Stimulated activated CD8-positive, alpha-beta memory T cell treated with anti-CD3 and anti-CD28 coated beads, Interleukin-2, amount 100 ng/mL, for 1 hour (primary cell): ENCODE measurements around the gene ATP13A3.
"Not testable (repeated sequence)": the region's sequence is repeated elsewhere in the genome, so short reads cannot be mapped to it uniquely, and the experiment has no call there.

Experiments used
- DNase-seq, 2 donors: peaks; one replicate each; pipeline ENCODE4 v3.0.0-alpha.2; 2020; ENCODE audit warnings: low read depth in 2 of 2

ATP13A3 gene

DNA sequence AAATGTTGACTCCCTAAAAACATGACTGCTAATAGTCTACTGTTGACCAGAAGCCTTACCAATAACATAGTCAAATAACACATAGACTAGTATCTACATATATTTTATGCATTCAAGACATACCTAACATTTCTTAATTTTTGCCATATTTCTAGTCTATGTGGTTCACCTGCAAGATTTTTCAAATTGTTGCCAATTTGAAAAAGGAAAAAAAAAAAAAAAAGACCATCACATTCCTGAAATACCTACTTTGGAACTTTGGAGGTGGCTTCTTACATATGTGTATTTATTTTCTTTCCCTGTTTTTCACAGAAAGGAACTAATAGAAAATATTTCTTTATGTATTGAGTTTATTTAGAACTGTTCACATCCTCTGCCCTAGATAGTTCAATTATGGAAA, 13.4 kb upstream of the ATP13A3 start:
- no peak for DNase-seq

- DNase-seq, result not testable (repeated sequence)
Measured at GRCh38 chr3:194499516-194499915, 12.7 kb upstream of the ATP13A3 start.

DNA sequence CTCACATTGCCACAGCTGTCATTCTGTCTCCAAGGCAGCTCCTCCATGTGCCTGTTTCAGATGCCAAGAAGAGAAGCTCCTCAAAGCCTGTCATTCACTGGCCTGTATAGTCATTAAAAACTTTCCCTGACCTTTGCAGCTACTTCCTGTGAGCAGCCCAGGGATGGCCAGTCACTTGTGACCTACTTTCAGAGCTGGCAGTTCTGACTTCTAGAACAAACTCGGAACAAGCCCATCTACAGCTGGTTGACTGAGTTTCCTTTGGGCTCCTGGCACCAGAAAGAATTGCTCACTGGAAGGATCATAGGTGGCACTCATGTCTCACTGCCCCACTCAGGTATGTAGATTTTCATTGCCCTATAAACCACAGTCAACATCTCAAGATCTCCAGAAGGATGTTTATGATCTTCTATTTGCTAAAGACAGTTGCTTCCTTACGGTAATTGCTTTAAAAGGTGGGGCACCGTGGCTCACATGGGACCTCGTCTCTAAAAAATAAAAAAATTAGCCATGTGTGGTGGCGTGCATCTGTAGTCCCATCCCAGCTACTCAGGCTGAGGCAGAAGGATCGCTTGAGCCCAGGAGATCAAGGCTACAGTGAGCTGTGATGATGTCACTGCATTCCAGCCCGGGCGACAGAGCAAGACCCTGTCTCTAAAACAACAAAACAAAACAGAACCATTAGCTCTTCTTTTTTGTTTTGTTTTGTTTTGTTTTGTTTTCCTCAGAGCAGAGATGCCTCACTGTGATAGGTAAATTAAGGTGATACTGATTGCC, 11.2 kb upstream of the ATP13A3 start:
- DNase-seq, result no peak

- DNase-seq, result no peak
Measured at GRCh38 chr3:194496217-194496919, 9.6 kb upstream of the ATP13A3 start.

GRCh38 chr3:194494951-194495374, 8.2 kb upstream of the ATP13A3 start:
- DNase-seq, result no peak

DNA sequence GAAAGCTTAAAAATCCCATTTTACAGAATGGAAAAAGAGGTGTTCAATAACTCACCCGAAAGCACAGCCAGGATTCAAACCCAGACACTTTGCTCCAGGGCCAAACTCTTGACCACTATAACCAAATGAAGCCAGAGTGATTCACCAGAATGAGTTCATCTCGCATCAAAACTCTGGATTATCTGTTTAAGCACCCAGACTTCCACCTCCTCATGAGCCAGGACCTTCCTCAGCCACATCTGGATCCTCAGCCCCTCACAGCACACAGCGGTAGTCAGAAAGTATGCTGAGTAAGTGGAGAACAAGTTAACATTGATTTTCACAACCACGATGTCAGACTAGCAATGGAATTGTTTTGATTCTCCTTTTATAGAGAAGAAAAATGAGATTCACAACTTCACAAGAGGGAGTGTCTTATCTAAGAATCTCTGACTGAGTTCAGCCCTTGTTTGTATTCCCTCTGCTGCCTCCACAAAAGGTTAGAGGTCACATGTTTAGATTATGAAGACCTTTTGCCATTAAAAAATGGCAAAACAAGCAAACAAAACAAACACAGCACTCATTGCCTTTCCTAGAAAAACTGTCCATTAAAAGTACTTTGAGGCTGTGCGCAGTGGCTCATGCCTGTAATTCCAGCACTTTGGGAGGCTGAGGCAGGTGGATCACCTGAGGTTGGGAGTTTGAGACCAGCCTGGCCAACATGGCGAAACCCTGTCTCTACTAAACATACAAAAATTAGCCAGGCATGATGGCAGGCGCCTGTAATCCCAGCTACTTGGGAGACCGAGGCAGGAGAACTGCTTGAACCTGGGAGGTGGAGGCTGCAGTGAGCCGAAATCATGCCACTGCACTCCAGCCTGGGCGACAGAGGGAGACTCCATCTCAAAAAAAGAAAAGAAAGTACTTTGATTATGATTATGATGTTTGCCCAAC, 7.5 kb upstream of the ATP13A3 start:
- not testable (repeated sequence) for DNase-seq

DNA sequence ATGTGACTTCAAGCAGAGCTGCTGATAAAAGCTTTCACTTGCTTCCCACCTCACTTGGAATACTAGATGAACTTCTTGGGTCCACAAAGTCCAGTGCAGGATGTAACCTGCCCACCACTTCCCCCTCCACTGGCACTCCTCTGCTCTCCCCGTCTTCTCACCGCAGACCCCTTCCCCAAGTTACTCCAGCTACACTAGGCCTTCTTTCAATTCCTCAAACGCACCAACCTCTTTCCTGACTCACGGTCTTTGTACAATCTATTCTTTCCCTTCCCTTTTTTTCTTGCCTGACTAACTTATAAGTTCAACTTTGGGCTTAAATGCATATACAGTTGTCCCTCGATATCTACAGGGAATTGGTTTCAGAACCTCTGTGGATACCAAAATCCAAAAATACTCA, 5.2 kb upstream of the ATP13A3 start:
- no peak for DNase-seq

GRCh38 chr3:194489736-194490612, 3.2 kb upstream of the ATP13A3 start:
- DNase-seq, result no peak

DNA sequence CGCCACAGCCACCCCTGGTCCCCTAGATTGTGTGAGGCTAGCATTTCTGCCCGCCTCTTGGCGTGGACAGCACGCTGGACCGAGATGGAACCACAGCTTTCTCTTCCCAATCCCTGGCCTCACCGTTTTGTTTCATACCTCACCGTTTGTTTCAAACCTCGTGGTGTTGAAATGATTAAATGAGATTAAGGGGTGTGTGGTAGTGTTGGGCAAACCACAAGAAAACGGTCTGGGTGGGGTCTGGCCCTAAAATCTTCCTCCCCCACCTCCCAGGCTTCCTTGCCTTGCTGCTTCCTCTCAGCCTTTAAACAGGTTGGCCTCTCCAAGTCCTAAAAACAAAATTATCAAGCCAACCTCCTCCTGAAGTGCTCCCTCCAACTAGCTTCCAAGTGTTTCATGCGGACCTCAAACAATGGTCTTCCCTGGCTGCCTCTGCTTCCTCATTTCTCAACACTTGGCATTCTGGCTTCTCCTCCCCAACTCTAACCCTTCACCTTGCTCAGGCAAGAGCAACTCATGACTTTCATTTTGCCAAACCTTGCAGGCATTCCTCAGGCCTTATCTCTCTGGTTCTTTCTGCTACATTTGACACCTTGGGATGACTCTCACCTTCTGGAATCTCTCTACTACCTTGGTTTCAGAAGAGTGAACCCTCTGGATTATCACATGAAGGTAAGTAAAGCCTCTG, 1.4 kb upstream of the ATP13A3 start:
- no peak for DNase-seq

- DNase-seq, result peak; percentile 0 to 9
Measured at GRCh38 chr3:194487289-194488054, 670 bp upstream of the ATP13A3 start.

DNA sequence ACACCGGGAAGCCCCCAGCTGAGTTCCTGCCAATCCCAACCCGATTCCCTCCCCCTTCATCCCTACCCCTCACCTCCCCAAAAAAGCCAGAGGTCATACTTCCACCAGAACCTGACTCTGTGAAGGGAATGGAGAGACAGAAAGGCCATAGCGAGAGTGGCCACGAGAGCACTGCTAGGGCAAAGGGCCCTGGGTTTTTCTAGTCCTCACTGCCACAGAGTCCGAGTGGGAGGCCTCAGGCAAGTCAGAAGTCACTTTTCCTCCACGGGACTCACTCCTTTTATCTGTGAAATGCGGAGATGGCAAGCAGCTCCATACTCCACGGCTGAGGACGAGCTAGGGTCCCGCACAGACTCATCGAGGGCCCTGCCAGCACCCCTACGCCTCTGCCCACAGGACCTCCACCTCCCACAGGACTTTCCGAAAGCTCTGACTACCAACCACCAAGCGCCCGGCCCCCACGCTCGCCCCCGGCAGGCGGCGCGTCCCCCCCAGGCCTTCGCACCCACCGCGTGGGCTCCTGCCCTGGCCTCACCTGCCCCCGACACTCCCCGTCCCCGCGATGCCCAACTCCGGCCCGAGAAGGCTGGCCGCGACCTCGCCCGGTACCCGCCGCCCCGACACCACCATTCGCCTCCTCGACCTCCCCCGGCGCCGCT, 792 bp downstream of the ATP13A3 start:
- DNase-seq, result peak; percentile 9 to 57

GRCh38 chr3:194485468-194485880, 1.3 kb downstream of the ATP13A3 start:
- DNase-seq, result no peak

GRCh38 chr3:194484614-194485013, 2.2 kb downstream of the ATP13A3 start:
- DNase-seq, result no peak

DNA sequence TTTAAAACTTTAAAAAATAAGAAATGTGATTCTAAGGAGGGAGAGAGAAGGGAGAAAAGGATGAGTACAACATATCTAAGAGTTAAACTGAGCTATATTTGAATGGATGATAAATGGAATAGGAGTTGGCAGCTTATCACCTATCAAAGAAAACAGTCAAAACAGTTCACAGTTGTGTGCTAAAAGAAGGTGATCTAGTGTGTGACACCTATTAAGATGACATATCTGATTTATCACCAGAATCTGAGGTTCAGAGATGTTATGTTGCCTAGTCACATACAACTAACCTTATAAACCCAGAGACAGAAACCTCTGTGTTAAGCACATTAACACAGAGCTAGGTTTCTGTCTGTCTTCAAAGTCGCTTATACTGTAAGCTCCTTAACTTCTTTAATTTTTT, 3.0 kb downstream of the ATP13A3 start:
- no peak for DNase-seq

GRCh38 chr3:194482830-194483229, 4.0 kb downstream of the ATP13A3 start:
- DNase-seq, result not testable (repeated sequence)

DNA sequence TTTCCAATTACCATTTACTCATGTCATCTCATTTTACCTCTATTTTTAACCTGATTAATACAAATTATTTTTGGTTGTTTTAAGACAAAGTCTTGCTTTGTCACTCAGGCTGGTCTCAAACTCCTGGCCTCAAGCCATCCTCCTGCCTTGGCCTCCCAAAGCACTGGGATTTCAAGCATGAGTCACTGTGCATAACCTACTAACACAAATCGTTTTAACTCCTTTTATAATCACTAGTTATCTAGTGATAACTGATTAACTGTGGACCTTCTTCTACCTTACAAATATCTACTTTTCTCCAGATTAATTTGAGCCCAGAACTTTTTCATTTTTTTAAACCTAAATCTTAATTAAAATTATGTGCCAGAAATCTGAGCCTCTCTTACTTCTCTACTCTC, 4.6 kb downstream of the ATP13A3 start:
- no peak for DNase-seq

- no peak for DNase-seq
Measured at GRCh38 chr3:194481525-194482195, 5.1 kb downstream of the ATP13A3 start.

GRCh38 chr3:194481103-194481502, 5.7 kb downstream of the ATP13A3 start:
- no peak for DNase-seq

DNA sequence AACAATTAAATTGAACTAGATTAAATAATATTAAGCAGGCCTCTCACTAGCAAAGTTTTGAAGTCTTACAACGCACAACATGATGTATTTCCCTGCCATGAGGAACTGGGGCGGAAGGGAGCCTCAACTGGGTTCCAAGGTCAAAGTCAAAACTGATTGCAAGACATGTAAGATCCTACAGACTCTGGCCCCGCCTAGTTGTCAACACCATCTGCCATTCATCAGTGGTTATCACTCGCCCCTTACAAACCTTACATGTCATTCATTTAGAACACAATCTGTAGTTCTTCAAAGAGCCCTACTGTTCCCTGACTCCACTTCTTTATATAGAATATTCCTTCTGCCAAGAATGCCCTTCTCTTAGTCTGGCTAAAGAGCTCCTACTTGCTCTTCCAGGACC, 10.0 kb downstream of the ATP13A3 start:
- no peak for DNase-seq
